CD4-positive, alpha-beta T cell (primary cell): ENCODE measurements around the gene GRIA1. TPM values are rescaled to one million over a fixed set of nuclear protein-coding genes. Genes with fewer than 3 reads are reported as not detected.

Experiments used
- ATAC-seq: fragments of 200-7000 bp; cut with Tn5 transposase; one replicate; pipeline ENCODE4 v1.10.0; 2022; ENCODE audit warnings: mild to moderate bottlenecking; ENCODE audit not compliant: poor library complexity
- CTCF ChIA-PET: fragments of 350-600 bp; sonication (Branson Sonifier 250); formaldehyde crosslinking; loops from one replicate; lab custom pipeline; 2021; ENCODE audit warnings: antibody characterized with exemption, inconsistent platforms; lab: Charles Lee
- POLR2A ChIA-PET: fragments of 350-600 bp; sonication (Branson Sonifier 250); formaldehyde crosslinking; loops from one replicate; lab custom pipeline; 2021; ENCODE audit warnings: antibody characterized with exemption, inconsistent platforms; lab: Charles Lee
- DNase-seq, 14 experiments: peaks; one replicate each; pipeline ENCODE4 v3.0.0-alpha.2; 2013 to 2020; ENCODE audit warnings: mixed read lengths in 2 of 14
- H3K27ac ChIP-seq, 2 donors: one replicate each; pipeline versions ENCODE4 v1.5.1 to v1.7.0; 2013; ENCODE audit warnings: low read length in 2 of 2, low read depth in 1 of 2, mild to moderate bottlenecking in 1 of 2
- H3K27me3 ChIP-seq, 2 experiments: 1 replicate in 1 of 2; 2 replicates in 1 of 2; pipeline versions ENCODE4 v1.6.1 to v1.7.0; 2013; ENCODE audit warnings: low read length in 2 of 2, control low read depth in 1 of 2, mild to moderate bottlenecking in 1 of 2, moderate library complexity in 1 of 2; ENCODE audit not compliant: insufficient read depth in 2 of 2, control insufficient read depth in 1 of 2
- H3K36me3 ChIP-seq: one replicate; pipeline ENCODE4 v1.6.1; 2013; ENCODE audit warnings: low read length, control low read depth; ENCODE audit not compliant: insufficient read depth
- H3K4me1 ChIP-seq: one replicate; pipeline ENCODE4 v1.6.1; 2013; ENCODE audit warnings: low read length, control low read depth; ENCODE audit not compliant: insufficient read depth
- H3K4me3 ChIP-seq: one replicate; pipeline ENCODE4 v1.5.1; 2013; ENCODE audit warnings: mild to moderate bottlenecking, low read length, moderate library complexity
- H3K9me3 ChIP-seq, 2 experiments: 1 replicate in 1 of 2; 2 replicates in 1 of 2; pipeline versions ENCODE4 v1.6.1 to v1.7.0; 2013; ENCODE audit warnings: low read length in 2 of 2, mild to moderate bottlenecking in 2 of 2, control low read depth in 1 of 2, moderate library complexity in 1 of 2; ENCODE audit not compliant: control insufficient read depth in 1 of 2, insufficient read depth in 1 of 2
- H3K27ac Mint-ChIP-seq: one replicate; pipeline ENCODE4 v1.8.0; 2020; ENCODE audit warnings: mixed read lengths
- H3K27me3 Mint-ChIP-seq: one replicate; pipeline ENCODE4 v1.8.0; 2021; ENCODE audit warnings: mixed read lengths
- H3K36me3 Mint-ChIP-seq: one replicate; pipeline ENCODE4 v1.8.0; 2021; ENCODE audit warnings: low read depth, mixed read lengths
- H3K4me1 Mint-ChIP-seq: one replicate; pipeline ENCODE4 v1.8.0; 2021; ENCODE audit warnings: low read depth, mixed read lengths
- H3K4me3 Mint-ChIP-seq: one replicate; pipeline ENCODE4 v1.8.0; 2020; ENCODE audit warnings: mild to moderate bottlenecking, mixed read lengths
- H3K9me3 Mint-ChIP-seq: one replicate; pipeline ENCODE4 v1.8.0; 2020; ENCODE audit warnings: mixed read lengths
- CTCF ChIP-seq: fragments of 200-600 bp; IDR thresholded peaks from one replicate; pipeline ENCODE4 v1.8.0; 2022; ENCODE audit warnings: antibody characterized with exemption, mild to moderate bottlenecking
- intact Hi-C, 2 experiments: fragments of 100-400 bp; cut with DNase I in 1 of 2; cut with micrococcal nuclease in 1 of 2; formaldehyde crosslinking; loops; one replicate each; pipeline versions ENCODE4 v1.15.1 to v1.9.0; 2023 to 2025; cut with DNase I, micrococcal nuclease
- total RNA-seq, 174 experiments: library from RNA in 2 of 174; stranded (reverse) in 2 of 174; gene quantifications; one replicate each; pipeline ENCODE4 v1.2.3 and lab custom pipeline; 2021 to 2026

GRIA1 gene
- total RNA-seq, 2 experiments from 2014 or later = not detected

- Mint-ChIP-seq H3K27me3 (no peaks in the 10 kb centered on the region), H3K36me3 (no peaks in the 10 kb centered on the region), H3K9me3 (peaks cover 2% of the 10 kb centered on the region), H3K4me1 (no peaks in the 10 kb centered on the region), H3K27ac (no peak overlapping the region), H3K4me3 (no peak overlapping the region)
- ATAC-seq = no peak
- CTCF ChIA-PET = no interaction called here
- H3K4me1 ChIP-seq = no peaks in the 10 kb centered on the region
- no peaks in the 10 kb centered on the region for H3K27me3 ChIP-seq
- POLR2A ChIA-PET = no interaction called here
- no peak overlapping the region for H3K27ac ChIP-seq
- H3K36me3 ChIP-seq = no peaks in the 10 kb centered on the region
- intact Hi-C loops = no loop called here
- H3K4me3 ChIP-seq = no peak overlapping the region
- TF ChIP-seq CTCF = no peak
- no peak for DNase-seq
- peaks cover 0 to 5% of the 10 kb centered on the region in 2 experiments for H3K9me3 ChIP-seq
Observed at GRCh38 chr5:153809166-153809565, 318.7 kb downstream of the GRIA1 start.

GRCh38 chr5:153813901-153814300, 323.4 kb downstream of the GRIA1 start:
- Histone ChIP-seq H3K27ac (no peak overlapping the region), H3K4me1 (no peaks in the 10 kb centered on the region), H3K27me3 (peaks cover 0 to 2% of the 10 kb centered on the region in 2 experiments), H3K9me3 (peaks cover 0 to 8% of the 10 kb centered on the region in 2 experiments), H3K36me3 (no peaks in the 10 kb centered on the region), H3K4me3 (no peak overlapping the region)
- DNase-seq (no peak), ATAC-seq (no peak)
- intact Hi-C loops = no loop called here
- no peak overlapping the region for H3K4me3 Mint-ChIP-seq
- peaks cover 8% of the 10 kb centered on the region for H3K27me3 Mint-ChIP-seq
- H3K36me3 Mint-ChIP-seq = no peaks in the 10 kb centered on the region
- no peak for TF ChIP-seq CTCF
- CTCF ChIA-PET = no interaction called here
- H3K4me1 Mint-ChIP-seq = no peaks in the 10 kb centered on the region
- peaks cover 2% of the 10 kb centered on the region for H3K9me3 Mint-ChIP-seq
- POLR2A ChIA-PET = no interaction called here
- no peak overlapping the region for H3K27ac Mint-ChIP-seq

GRCh38 chr5:153816870-153817269, 326.4 kb downstream of the GRIA1 start:
- ATAC-seq = no peak
- H3K27ac ChIP-seq = no peak overlapping the region
- H3K9me3 ChIP-seq = peaks cover 0 to 8% of the 10 kb centered on the region in 2 experiments
- TF ChIP-seq CTCF = no peak
- H3K27me3 Mint-ChIP-seq = peaks cover 8% of the 10 kb centered on the region
- intact Hi-C loops = no loop called here
- no peak overlapping the region for H3K27ac Mint-ChIP-seq
- POLR2A ChIA-PET = no interaction called here
- CTCF ChIA-PET = no interaction called here
- no peak for DNase-seq
- no peak overlapping the region for H3K4me3 ChIP-seq
- peaks cover 0 to 2% of the 10 kb centered on the region in 2 experiments for H3K27me3 ChIP-seq
- H3K4me3 Mint-ChIP-seq = no peak overlapping the region
- no peaks in the 10 kb centered on the region for H3K36me3 Mint-ChIP-seq
- no peaks in the 10 kb centered on the region for H3K4me1 Mint-ChIP-seq
- H3K36me3 ChIP-seq = no peaks in the 10 kb centered on the region
- H3K4me1 ChIP-seq = no peaks in the 10 kb centered on the region
- no peaks in the 10 kb centered on the region for H3K9me3 Mint-ChIP-seq
